NCI-H1092 (cell line): ENCODE data around the gene CRYBA4.

Source experiments
- DNase-seq: peaks from one replicate; lab custom pipeline; 2025; lab: John Stamatoyannopoulos, UW

The CRYBA4 gene

GRCh38 chr22:26621663-26622062 is at the start of gene CRYBA4:
Gene CRYBA4, plus strand, starts transcription at chr22:26621963. Its CDS starts 634 bp downstream, at chr22:26622597.
- no peak for DNase-seq

- DNase-seq = no peak
Observed at GRCh38 chr22:26573026-26573662, 48.6 kb upstream of the CRYBA4 start.

GRCh38 chr22:26574001-26574723 is 47.6 kb upstream of the CRYBA4 start:
- DNase-seq = no peak

GRCh38 chr22:26576026-26576680 is 45.6 kb upstream of the CRYBA4 start:
- no peak for DNase-seq

GRCh38 chr22:26577081-26577480 is 44.7 kb upstream of the CRYBA4 start:
- DNase-seq = no peak

- no peak for DNase-seq
Observed at GRCh38 chr22:26579331-26579886, 42.4 kb upstream of the CRYBA4 start.

GRCh38 chr22:26580240-26580962 is 41.4 kb upstream of the CRYBA4 start:
- DNase-seq = no peak

GRCh38 chr22:26581026-26581425 is 40.7 kb upstream of the CRYBA4 start:
- no peak for DNase-seq

- no peak for DNase-seq
Observed at GRCh38 chr22:26581633-26582168, 40.1 kb upstream of the CRYBA4 start.

GRCh38 chr22:26584010-26584409 is 37.8 kb upstream of the CRYBA4 start:
- DNase-seq = no peak

GRCh38 chr22:26585104-26585790 is 36.5 kb upstream of the CRYBA4 start:
- no peak for DNase-seq

- no peak for DNase-seq
Observed at GRCh38 chr22:26586556-26587325, 35.0 kb upstream of the CRYBA4 start.

GRCh38 chr22:26587991-26588613 is 33.7 kb upstream of the CRYBA4 start:
- DNase-seq = no peak

- no peak for DNase-seq
Observed at GRCh38 chr22:26588729-26589366, 32.9 kb upstream of the CRYBA4 start.

GRCh38 chr22:26589367-26589844 is 32.4 kb upstream of the CRYBA4 start:
- DNase-seq = no peak

GRCh38 chr22:26589845-26590736 is 31.7 kb upstream of the CRYBA4 start, which contains the start of gene TPST2:
Gene TPST2, minus strand, starts transcription at chr22:26590132. Its CDS starts 48,502 bp downstream, at chr22:26541630.
- peak; percentile 67 for DNase-seq

- no peak for DNase-seq
Observed at GRCh38 chr22:26592421-26592891, 29.3 kb upstream of the CRYBA4 start.

- no peak for DNase-seq
Observed at GRCh38 chr22:26593763-26594162, 28.0 kb upstream of the CRYBA4 start.
